GM19099 (cell line): ENCODE measurements around the gene CASP8AP2.

Experiments
- POLR2A ChIP-seq: IDR thresholded peaks from 3 replicates; pipeline ENCODE4 v1.6.1; 2011; ENCODE audit warnings: low read depth; ENCODE audit not compliant: insufficient read length; ENCODE audit errors: extremely low read depth

Gene CASP8AP2

GRCh38 chr6:89858041-89858440 lies 28.4 kb downstream of the CASP8AP2 start:
- TF ChIP-seq POLR2A, result no peak

- TF ChIP-seq POLR2A, result no peak
Measured at GRCh38 chr6:89859744-89860143, 30.1 kb downstream of the CASP8AP2 start.

- TF ChIP-seq POLR2A, result no peak
Measured at GRCh38 chr6:89862273-89862672, 32.6 kb downstream of the CASP8AP2 start.

GRCh38 chr6:89862698-89863097 lies 33.0 kb downstream of the CASP8AP2 start:
- TF ChIP-seq POLR2A, result no peak

- TF ChIP-seq POLR2A, result no peak
Measured at GRCh38 chr6:89866024-89866678, 36.5 kb downstream of the CASP8AP2 start.

- no peak for TF ChIP-seq POLR2A
Measured at GRCh38 chr6:89873721-89874120, 44.0 kb downstream of the CASP8AP2 start.

- TF ChIP-seq POLR2A, result no peak
Measured at GRCh38 chr6:89874438-89874837, 44.8 kb downstream of the CASP8AP2 start.

- TF ChIP-seq POLR2A, result no peak
Measured at GRCh38 chr6:89886378-89887120, 56.9 kb downstream of the CASP8AP2 start.

- no peak for TF ChIP-seq POLR2A
Measured at GRCh38 chr6:89887452-89888137, 57.9 kb downstream of the CASP8AP2 start.

GRCh38 chr6:89888138-89888514 lies 58.4 kb downstream of the CASP8AP2 start:
- TF ChIP-seq POLR2A, result no peak

- TF ChIP-seq POLR2A, result no peak
Measured at GRCh38 chr6:89888871-89889270, 59.2 kb downstream of the CASP8AP2 start.

GRCh38 chr6:89894169-89894568 lies 64.5 kb downstream of the CASP8AP2 start, which contains the start of gene GJA10:
Gene GJA10 (plus strand): TSS chr6:89894469. CDS start chr6:89894469, 0 bp downstream.
- TF ChIP-seq POLR2A, result no peak

- TF ChIP-seq POLR2A, result no peak
Measured at GRCh38 chr6:89895276-89895874, 65.7 kb downstream of the CASP8AP2 start.

- no peak for TF ChIP-seq POLR2A
Measured at GRCh38 chr6:89910902-89911240, 81.2 kb downstream of the CASP8AP2 start.

GRCh38 chr6:89916136-89916920 lies 86.6 kb downstream of the CASP8AP2 start:
- no peak for TF ChIP-seq POLR2A
